Subcutaneous adipose tissue (tissue), 4 donors: ENCODE data around the gene CD53. TPM values are rescaled to one million over a fixed set of nuclear protein-coding genes. Genes with fewer than 3 reads are reported as not detected.

Experiments
- total RNA-seq, 4 donors: library from RNA; depleted of rRNA; stranded (reverse); fragments of >200 nt; gene quantifications; one replicate each; pipeline ENCODE4 v1.1.0, GENCODE V29; 2016
- TF ChIP-seq, protein P1 (sequence below): fragments of 450-650 bp; IDR thresholded peaks from one replicate; pipeline ENCODE4 v1.5.1; 2016; ENCODE audit warnings: low read depth, mild to moderate bottlenecking, control low read depth, antibody characterized with exemption, moderate library complexity

CD53 gene
- total RNA-seq, 4 donors from 2014 or later = 21.7 to 241 (median 72.5) TPM

DNA sequence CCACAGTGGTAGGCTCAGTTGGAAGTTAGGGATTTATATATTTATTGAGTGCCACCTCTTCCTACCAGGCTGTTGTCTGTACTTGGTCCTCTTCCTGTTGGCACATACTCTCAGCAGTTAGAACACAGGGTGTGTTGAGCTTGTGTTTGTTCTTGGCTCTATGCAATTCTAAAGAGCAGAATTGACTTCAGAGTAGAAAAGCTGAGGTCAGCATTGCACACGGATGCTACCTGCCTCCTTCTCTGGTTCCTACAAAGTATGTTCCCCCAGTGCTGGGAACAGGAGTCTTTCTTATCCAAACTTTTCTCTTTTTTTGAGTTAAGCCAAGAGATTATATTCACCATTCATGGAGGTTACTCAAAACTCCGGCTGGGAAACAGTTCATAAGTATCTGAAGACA is 16.5 kb upstream of the CD53 start:
- TF ChIP-seq, protein P1, sequence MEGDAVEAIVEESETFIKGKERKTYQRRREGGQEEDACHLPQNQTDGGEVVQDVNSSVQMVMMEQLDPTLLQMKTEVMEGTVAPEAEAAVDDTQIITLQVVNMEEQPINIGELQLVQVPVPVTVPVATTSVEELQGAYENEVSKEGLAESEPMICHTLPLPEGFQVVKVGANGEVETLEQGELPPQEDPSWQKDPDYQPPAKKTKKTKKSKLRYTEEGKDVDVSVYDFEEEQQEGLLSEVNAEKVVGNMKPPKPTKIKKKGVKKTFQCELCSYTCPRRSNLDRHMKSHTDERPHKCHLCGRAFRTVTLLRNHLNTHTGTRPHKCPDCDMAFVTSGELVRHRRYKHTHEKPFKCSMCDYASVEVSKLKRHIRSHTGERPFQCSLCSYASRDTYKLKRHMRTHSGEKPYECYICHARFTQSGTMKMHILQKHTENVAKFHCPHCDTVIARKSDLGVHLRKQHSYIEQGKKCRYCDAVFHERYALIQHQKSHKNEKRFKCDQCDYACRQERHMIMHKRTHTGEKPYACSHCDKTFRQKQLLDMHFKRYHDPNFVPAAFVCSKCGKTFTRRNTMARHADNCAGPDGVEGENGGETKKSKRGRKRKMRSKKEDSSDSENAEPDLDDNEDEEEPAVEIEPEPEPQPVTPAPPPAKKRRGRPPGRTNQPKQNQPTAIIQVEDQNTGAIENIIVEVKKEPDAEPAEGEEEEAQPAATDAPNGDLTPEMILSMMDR = no peak

DNA sequence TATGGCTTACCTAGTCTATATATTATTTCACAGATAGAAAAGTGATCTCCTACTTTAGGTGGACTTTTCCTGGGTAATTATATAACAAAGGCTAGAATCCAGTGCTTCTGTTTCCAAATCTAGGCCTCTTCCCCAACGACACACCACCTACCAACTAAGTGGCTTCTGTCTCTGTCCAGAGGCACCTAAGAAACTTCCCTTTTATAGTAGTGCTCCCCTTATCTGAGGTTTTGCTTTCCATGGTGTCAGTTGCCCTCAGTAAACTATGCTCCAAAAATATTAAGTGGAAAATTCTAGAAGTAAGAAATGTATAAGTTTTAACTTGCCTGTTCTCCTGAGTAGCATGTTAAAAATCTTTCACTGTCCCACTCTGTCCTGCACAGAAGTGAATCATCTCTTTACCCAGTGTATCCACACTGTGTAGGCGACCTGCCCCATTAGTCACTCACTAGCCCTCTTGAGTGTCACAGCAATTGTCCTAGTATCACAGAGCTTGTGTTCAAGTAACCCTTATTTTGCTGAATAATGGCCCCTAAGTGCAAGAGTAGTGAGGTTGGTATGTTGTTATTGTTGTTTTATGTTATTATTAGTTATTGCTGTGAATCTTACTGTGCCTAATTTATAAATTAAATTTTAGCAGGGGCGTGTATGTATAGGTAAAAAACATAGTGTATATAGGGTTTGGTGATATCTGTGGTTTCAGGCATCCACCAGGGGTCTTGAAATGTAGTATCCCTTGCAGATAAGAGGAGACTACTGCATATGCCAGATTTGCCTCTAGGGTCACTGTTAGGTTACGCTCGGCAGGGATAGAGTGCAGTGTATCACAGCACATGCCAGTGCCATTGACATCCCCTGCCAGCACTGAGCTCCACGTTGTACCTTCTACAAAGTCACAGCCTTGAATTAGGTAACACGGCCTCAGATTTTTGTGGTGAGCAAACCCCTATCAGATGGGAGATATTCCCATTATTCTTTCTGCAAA is 14.7 kb upstream of the CD53 start:
- TF ChIP-seq, protein P1 = no peak

DNA sequence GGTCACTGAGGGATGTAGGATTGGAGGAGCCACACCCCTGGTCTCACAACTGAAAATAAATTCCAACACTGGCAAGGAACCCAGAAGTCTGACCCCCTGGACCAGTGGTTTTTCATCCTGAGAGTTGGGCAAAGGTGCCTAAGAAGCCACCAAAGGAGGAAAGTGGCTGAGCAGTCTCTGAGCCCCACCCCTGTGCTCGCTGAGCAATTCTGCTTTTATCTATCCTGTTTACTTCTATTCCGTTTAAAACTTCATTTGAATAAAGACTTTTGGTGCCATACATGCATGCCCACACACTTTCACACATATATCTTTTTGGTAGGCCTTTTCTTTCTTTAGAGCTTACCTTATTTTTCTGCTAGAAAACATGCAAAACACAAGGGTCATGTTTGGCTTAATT is 13.9 kb upstream of the CD53 start:
- TF ChIP-seq, protein P1 = no peak

DNA sequence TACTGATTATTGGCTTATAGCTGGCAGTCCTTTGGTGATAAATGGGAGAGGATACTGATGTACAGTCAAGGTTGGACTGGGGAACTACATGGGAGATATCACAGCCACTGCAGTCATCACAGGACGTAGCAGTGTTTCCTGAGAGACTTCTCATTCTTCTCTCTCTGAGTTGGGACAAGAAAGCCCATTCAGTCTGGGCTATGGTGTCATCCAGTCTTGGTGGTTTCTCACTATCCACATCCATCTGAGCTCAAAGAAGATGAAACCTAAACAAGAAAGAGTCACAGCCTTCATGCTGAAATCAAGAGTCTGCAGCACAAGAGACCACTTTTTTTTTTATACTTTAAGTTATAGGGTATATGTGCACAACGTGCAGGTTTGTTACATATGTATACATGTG is 12.8 kb upstream of the CD53 start:
- TF ChIP-seq, protein P1 = no peak

DNA sequence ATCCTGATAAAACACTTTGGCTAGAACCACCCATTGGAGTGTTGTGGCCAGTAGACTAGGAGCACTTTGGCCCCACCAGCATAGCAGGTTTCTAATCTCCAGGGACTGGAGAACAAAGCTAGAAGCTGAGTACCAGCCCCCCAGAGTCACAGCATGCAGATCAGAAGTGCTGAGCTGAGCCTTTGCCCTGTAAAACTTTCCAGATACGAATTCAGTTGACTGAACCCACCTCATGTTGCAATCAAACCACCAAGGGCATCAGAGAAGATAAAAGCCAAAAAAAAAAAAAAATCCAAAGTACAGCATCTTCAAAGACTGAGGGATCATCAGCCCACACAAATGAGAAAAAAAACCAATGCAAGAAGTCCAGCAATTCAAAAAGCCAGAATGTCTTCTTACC is 8.7 kb upstream of the CD53 start:
- TF ChIP-seq, protein P1 = no peak

DNA sequence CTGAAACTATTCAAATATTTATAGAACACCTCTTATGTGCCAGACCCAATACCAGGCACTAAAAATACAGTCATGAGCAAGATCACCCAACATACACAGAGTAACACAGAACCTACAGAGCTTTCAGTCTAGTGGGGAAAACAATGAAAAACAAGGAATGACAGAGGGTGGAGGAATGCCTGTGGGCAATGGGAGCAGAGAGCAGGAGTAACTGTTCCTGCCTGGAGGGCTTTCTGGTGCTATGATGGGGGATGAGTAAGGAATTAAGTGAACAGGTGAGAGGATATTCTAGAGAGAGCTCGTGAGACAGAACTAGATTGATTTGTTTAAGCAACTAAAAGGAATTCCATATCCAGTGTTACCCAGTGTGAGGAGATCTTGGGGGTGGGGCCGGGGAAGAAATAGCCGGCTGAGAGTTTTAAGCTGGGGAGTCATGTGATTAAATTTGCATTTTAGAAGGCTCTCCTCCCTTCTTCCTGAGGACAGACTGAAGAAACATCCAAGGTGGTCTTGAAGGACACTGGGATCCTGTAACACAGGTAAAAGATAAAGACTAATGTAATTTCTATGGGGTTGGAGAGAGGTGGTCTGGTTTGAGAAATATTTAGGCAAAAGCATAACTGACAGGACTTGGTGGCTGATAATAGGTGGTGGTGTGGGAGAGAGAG is 2.1 kb upstream of the CD53 start:
- TF ChIP-seq, protein P1 = no peak

DNA sequence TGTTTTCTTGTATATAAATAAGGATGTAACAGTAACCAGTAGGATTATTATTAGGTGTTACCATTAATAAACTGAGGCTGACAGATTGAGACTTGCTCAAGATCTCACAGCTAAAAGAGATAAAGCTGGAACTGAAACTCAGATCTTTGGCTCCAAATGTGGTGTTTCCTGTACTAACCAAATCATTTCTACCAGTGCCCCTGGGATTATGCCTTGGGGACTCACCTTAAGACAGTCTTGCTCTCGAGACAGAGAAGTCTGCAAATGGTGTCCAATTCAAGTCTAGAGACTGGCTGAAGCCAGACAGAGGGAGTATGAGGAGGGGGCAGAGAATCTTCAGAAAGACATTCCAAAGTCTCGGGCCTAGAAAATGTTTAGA is 593 bp upstream of the CD53 start:
- TF ChIP-seq, protein P1 = no peak
